HG03066 (cell line): ENCODE measurements around the gene SHTN1.

ENCODE experiments used
- ATAC-seq: cut with Tn5 transposase; IDR thresholded peaks from one replicate; pipeline ENCODE4 v1.9.1; 2021; ENCODE audit warnings: low read depth; ENCODE audit not compliant: unreplicated experiment

SHTN1 gene

GRCh38 chr10:116988311-116988710, 16.7 kb downstream of the SHTN1 start:
- no peak for ATAC-seq

- no peak for ATAC-seq
These were observed 19.4 kb downstream of the SHTN1 start for GRCh38 chr10:116985611-116986010.

- no peak for ATAC-seq
These were observed 20.6 kb downstream of the SHTN1 start for GRCh38 chr10:116984202-116984990.

- no peak for ATAC-seq
These were observed 24.9 kb downstream of the SHTN1 start for GRCh38 chr10:116980041-116980440.

- no peak for ATAC-seq
These were observed 26.1 kb downstream of the SHTN1 start for GRCh38 chr10:116978901-116979300.

GRCh38 chr10:116974456-116975005, 30.5 kb downstream of the SHTN1 start:
- no peak for ATAC-seq

- no peak for ATAC-seq
These were observed 31.0 kb downstream of the SHTN1 start for GRCh38 chr10:116973946-116974455.

- ATAC-seq = no peak
These were observed 31.5 kb downstream of the SHTN1 start for GRCh38 chr10:116973371-116973905.

GRCh38 chr10:116972131-116972530, 32.9 kb downstream of the SHTN1 start:
- ATAC-seq = no peak

- no peak for ATAC-seq
These were observed 34.9 kb downstream of the SHTN1 start for GRCh38 chr10:116970050-116970449.

- no peak for ATAC-seq
These were observed 36.7 kb downstream of the SHTN1 start for GRCh38 chr10:116968331-116968730.

GRCh38 chr10:116961406-116962251, 43.4 kb downstream of the SHTN1 start:
- ATAC-seq = no peak

- no peak for ATAC-seq
These were observed 44.8 kb downstream of the SHTN1 start for GRCh38 chr10:116960066-116960776.

GRCh38 chr10:116952729-116953128, 52.3 kb downstream of the SHTN1 start:
- ATAC-seq = no peak

GRCh38 chr10:116948530-116948870, 56.5 kb downstream of the SHTN1 start:
- ATAC-seq = no peak

- no peak for ATAC-seq
These were observed 57.0 kb downstream of the SHTN1 start for GRCh38 chr10:116947841-116948529.

GRCh38 chr10:116944911-116945310, 60.1 kb downstream of the SHTN1 start:
- ATAC-seq = no peak

GRCh38 chr10:116931806-116932205, 73.2 kb downstream of the SHTN1 start:
- ATAC-seq = no peak

GRCh38 chr10:116926426-116926825, 78.6 kb downstream of the SHTN1 start:
- no peak for ATAC-seq

GRCh38 chr10:116925056-116925455, 79.9 kb downstream of the SHTN1 start:
- no peak for ATAC-seq
